AG10803 (cell line): ENCODE data around the gene NRN1L.
A peak's percentile ranks its signal among the peaks of the same experiment; 100 is the strongest.

Source experiments
- DNase-seq: peaks from one replicate; pipeline ENCODE4 v3.0.0; 2010; ENCODE audit warnings: low read depth
- H3K4me3 ChIP-seq: 2 replicates; pipeline ENCODE4 v1.5.1; 2011; ENCODE audit warnings: mild to moderate bottlenecking, low read length, control low read depth
- CTCF ChIP-seq: conservative IDR thresholded peaks from 2 replicates; pipeline ENCODE4 v1.5.1; 2011; ENCODE audit warnings: mild to moderate bottlenecking, low read length, control low read depth, inconsistent platforms

Gene NRN1L

GRCh38 chr16:67927131-67927941 lies 42.7 kb downstream of the NRN1L start:
- no peak overlapping the region for H3K4me3 ChIP-seq
- no peak for DNase-seq
- TF ChIP-seq CTCF: no peak

- H3K4me3 ChIP-seq: no peak overlapping the region
- TF ChIP-seq CTCF: no peak
Observed at GRCh38 chr16:67928147-67928546, 43.5 kb downstream of the NRN1L start.

GRCh38 chr16:67928561-67929364 lies 44.1 kb downstream of the NRN1L start:
- TF ChIP-seq CTCF: peak; percentile 86
- DNase-seq: peak; percentile 49
- H3K4me3 ChIP-seq: no peak overlapping the region

More at GRCh38 chr16:67928147-67928546, 43.5 kb downstream of the NRN1L start:
- DNase-seq: no peak

- no peak for TF ChIP-seq CTCF
- no peak for DNase-seq
- H3K4me3 ChIP-seq: no peak overlapping the region
Observed at GRCh38 chr16:67930191-67930590, 45.5 kb downstream of the NRN1L start.

GRCh38 chr16:67930678-67931211 lies 46.1 kb downstream of the NRN1L start:
- H3K4me3 ChIP-seq: no peak overlapping the region
- no peak for TF ChIP-seq CTCF
- DNase-seq: no peak

GRCh38 chr16:67931712-67932461 lies 47.2 kb downstream of the NRN1L start, which contains the start of gene CTRL:
Gene CTRL, minus strand, starts transcription at chr16:67931862. Its CDS starts 10 bp downstream, at chr16:67931852.
- no peak for DNase-seq
- peak; percentile 28 for TF ChIP-seq CTCF

More at GRCh38 chr16:67931712-67932461, 47.2 kb downstream of the NRN1L start, which contains the start of gene CTRL:
- H3K4me3 ChIP-seq: no peak within 1 kb of the TSS
